OCI-LY3 (cell line): Measurements from ENCODE around the gene SGK2.
A peak's percentile ranks its signal among the peaks of the same experiment; 100 is the strongest.

ENCODE experiments used
- CTCF ChIP-seq: fragments of 200-600, 300-600 bp; sonication (generic); IDR thresholded peaks from 2 replicates; pipeline ENCODE4 v1.5.1; 2014; ENCODE audit warnings: antibody characterized with exemption, low read length, low read depth
- EZH2phosphoT487 ChIP-seq: fragments of 200-600 bp; shearing (Covaris generic); IDR thresholded peaks from 2 replicates; pipeline ENCODE4 v1.6.1; 2018; ENCODE audit warnings: antibody characterized with exemption, mixed run types, low read depth

- TF ChIP-seq CTCF (0 out of 2 replicates have a peak, but pooled peaks have one; percentile 16), EZH2phosphoT487 (no peak)
Measured at GRCh38 chr20:43525021-43525420, 33.8 kb upstream of the SGK2 start.
